ENCODE results near the gene KCTD20. TPM values are rescaled to one million over a fixed set of nuclear protein-coding genes. Genes with fewer than 3 reads are reported as not detected.

The KCTD20 gene
- total RNA-seq, 1 donor from 2014 or later, result 26.4 TPM

DNA sequence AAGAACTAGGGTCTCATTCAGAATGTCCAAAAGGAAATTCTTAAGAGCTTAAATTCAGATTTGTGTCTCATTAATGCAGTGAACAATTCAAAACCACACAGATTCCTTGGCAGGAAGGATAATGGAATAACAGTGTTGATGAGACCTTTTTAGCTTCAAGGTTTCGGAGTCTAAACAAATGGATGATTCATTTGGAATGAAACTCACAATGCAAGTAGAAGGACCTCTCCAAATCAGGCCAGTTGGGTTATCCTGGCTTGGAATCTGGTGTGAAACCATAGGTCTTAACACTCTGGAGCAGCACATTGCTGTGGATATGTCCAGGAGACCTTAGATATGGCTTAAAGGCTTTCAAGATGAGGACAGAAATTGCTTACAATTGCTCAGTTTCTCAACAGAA lies 44.9 kb downstream of the KCTD20 start:
- ATAC-seq, result no peak
- DNase-seq (ENCODE audit: missing footprints), result no peak

GRCh38 chr6:36488221-36488620 lies 45.4 kb downstream of the KCTD20 start:
- ATAC-seq, result peak; percentile 55
- intact Hi-C loops (cut with DNase I), result no loop called here

More for the DNA sequence above, 44.9 kb downstream of the KCTD20 start:
- intact Hi-C loops (cut with DNase I), result no loop called here

GRCh38 chr6:36489426-36489825 lies 46.6 kb downstream of the KCTD20 start:
- ATAC-seq (no peak), DNase-seq (ENCODE audit: missing footprints) (no peak)
- intact Hi-C loops (cut with DNase I), result no loop called here

More at GRCh38 chr6:36488221-36488620, 45.4 kb downstream of the KCTD20 start:
- no peak for DNase-seq (ENCODE audit: missing footprints)

DNA sequence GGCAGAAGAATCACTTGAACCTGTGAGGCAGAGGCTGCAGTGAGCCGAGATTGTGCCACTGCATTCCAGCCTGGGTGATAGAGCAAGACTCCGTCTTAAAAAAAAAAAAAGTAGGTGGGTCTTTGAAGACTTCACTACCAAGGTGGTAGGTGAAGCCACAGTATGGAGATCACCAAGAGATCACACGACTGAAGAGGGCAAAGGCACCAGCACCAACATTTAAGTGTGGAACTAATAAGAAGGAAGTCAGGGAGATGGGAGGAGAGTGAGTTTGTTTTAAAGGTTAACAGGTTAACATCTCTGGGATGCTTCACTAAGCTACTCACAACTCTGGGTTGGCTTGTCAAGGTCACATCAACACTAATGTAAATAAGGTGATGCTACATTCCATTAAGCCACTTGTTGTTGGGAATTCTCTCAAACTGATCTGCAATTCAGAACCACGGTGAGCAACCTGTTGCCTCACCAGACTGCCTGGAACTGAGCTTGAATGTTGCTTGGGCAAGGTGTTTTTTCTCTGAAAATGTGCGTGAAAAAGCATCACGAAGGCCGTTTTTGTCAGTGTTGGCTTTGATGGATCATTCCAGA lies 48.7 kb downstream of the KCTD20 start:
- no peak for ATAC-seq
- DNase-seq (ENCODE audit: missing footprints), result no peak
- intact Hi-C loops (cut with DNase I), result no loop called here

DNA sequence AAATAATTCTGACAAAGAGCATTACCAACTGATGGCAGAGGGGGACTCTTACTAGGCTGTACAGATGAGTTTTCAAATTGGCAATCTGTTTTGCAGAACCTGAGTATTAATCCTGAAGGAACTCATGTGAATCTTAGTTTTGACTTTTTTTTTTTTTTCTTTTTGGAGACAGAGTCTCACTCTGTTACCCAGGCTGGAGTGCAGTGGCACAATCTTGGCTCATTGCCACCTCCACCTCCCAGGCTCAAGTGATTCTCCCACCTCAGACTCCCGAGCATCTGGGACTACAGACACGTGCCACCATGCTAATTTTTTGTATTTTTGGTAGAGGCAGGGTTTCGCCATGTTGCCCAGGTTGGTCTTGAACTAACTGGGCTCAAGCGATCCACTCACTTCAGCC lies 49.3 kb downstream of the KCTD20 start:
- intact Hi-C loops (cut with DNase I), result no loop called here
- no peak for DNase-seq (ENCODE audit: missing footprints)
- ATAC-seq, result no peak

- no peak for DNase-seq (ENCODE audit: missing footprints)
- intact Hi-C loops (cut with DNase I), result no loop called here
- ATAC-seq, result no peak
These were observed 49.8 kb downstream of the KCTD20 start for GRCh38 chr6:36492621-36493020.

DNA sequence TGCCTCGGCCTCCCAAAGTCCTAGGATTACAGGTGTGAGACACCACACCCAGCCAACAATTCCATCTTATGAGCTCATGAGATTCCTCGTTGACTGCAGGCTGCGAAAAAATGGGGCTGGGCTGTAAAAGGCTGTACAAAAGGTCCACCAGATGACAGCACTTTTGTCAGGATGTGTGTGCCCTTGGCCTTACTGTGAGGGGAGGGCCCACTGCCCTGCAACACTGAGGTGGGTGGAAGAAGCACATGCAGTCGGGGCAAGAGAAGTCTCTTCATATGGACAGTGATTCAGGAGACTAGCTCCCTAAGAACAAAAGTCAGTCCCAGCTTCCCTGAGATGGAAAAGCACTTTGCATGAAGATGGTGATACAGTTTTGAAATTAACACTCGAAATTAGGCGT lies 50.5 kb downstream of the KCTD20 start:
- intact Hi-C loops (cut with DNase I), result no loop called here

GRCh38 chr6:36493859-36494258 lies 51.1 kb downstream of the KCTD20 start:
- no peak for ATAC-seq
- intact Hi-C loops (cut with DNase I), result no loop called here
- DNase-seq (ENCODE audit: missing footprints), result no peak

More for the DNA sequence above, 50.5 kb downstream of the KCTD20 start:
- ATAC-seq, result no peak
- DNase-seq (ENCODE audit: missing footprints), result no peak

- intact Hi-C loops (cut with DNase I), result no loop called here
- ATAC-seq, result no peak
- DNase-seq (ENCODE audit: missing footprints), result no peak
These were observed 52.3 kb downstream of the KCTD20 start for GRCh38 chr6:36495086-36495485.

DNA sequence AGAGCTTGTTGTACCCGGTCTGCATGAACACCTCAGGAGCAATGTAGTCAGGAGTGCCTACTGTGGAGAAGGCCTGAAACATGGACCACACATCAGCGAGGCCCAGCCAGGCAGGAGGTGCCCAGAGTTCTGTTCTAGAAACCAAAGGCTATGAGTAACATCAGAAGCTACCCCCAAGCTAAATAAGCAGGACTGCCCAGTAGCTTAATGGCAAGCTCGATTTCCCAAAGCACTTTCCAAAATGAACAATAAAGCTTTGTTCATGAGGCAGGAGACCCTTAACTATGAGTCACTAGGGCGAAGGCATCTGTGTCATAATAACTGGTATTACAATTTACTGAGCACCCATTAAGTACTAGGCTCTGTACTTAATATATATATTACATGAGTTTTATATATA lies 57.1 kb downstream of the KCTD20 start:
- ATAC-seq (no peak), DNase-seq (ENCODE audit: missing footprints) (no peak)
- intact Hi-C loops (cut with DNase I), result no loop called here

DNA sequence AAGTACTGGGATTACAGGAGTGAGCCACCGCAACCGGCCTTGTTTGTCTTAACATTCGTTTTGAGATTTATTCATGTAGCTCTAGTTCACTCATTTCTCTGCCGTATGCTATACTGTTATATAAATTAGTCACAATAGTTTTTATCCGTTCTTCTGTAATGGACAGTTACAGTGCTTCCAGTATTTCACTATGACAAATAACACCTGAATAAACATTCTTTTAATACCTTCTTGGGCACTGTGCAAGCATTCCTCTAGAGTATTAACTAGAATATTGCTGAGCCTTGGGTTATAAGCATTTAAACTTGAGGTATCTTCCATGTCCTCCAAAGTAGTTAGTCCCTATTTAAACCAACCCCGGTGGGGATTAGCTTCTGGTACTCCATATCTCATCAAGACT lies 58.9 kb downstream of the KCTD20 start:
- intact Hi-C loops (cut with DNase I), result no loop called here
- DNase-seq (ENCODE audit: missing footprints), result no peak
- ATAC-seq, result no peak

DNA sequence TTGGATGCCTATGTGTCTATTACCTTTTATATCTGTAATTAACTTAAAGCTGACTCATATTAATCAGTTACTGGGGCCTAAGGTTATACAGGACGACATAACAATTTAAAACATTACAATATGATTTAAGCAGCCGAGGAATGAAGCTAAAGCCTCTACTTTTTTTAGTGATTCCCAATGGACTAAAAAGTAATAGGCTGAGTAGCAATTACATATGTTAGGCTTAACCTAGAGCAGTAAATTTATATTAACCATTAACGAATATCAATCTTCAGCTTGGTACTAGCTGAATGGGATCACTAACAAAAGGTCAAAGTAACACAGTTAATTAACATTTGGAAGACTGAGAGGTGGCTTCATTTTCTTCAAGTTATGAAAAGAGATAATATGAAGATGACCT lies 61.4 kb downstream of the KCTD20 start:
- intact Hi-C loops (cut with DNase I), result no loop called here
- ATAC-seq (no peak), DNase-seq (ENCODE audit: missing footprints) (no peak)

- DNase-seq (ENCODE audit: missing footprints), result no peak
- intact Hi-C loops (cut with DNase I), result no loop called here
- no peak for ATAC-seq
These were observed 62.2 kb downstream of the KCTD20 start for GRCh38 chr6:36504982-36505381.

- no peak for DNase-seq (ENCODE audit: missing footprints)
- intact Hi-C loops (cut with DNase I), result no loop called here
- ATAC-seq, result no peak
These were observed 63.1 kb downstream of the KCTD20 start for GRCh38 chr6:36505744-36506534.

- ATAC-seq (no peak), DNase-seq (ENCODE audit: missing footprints) (no peak)
- intact Hi-C loops (cut with DNase I), result no loop called here
These were observed 63.8 kb downstream of the KCTD20 start for GRCh38 chr6:36506611-36507010.

DNA sequence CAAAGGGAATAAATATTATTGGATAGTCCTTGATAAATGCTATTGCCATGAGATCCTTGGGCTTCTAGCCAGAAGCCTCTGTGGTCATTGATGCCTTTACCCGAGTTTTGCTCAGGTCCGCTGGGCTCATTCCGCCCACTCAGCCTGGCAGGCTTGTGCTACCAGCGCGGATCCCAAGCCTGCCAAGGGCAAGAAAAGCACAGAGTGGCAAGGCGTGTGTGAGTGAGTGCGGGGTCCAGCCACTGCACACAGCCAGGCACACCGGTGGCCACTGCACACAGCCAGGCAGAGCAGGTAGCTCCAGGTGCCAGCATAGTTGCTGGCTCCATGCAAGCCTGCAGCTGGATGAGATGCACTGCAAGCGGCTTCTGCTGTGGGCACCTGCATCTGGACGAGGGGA lies 65.7 kb downstream of the KCTD20 start:
- intact Hi-C loops (cut with DNase I), result no loop called here
- ATAC-seq (no peak), DNase-seq (ENCODE audit: missing footprints) (no peak)

DNA sequence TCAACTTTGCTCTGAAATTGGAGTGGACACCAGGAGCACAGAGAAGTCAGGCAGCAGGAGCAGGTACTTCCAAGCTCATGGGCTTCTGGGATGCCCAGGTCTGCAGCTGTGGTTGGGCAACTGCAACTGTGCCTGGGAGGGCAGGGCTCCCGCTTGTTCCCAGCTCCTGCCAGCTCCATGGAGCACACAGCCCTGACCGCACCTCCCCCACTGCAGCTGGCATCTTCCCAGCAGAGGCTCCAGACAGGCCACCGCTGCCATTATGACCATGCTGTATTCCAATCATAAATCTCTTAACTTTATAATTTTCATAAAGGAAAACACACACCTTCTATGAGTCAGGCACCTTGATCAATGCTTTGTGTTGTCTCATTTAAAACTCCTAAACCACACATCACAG lies 67.6 kb downstream of the KCTD20 start:
- intact Hi-C loops (cut with DNase I), result no loop called here
- DNase-seq (ENCODE audit: missing footprints) (no peak), ATAC-seq (no peak)

- DNase-seq (ENCODE audit: missing footprints) (no peak), ATAC-seq (no peak)
- intact Hi-C loops (cut with DNase I), result no loop called here
These were observed 72.0 kb downstream of the KCTD20 start for GRCh38 chr6:36514554-36515456.

- ATAC-seq (no peak), DNase-seq (ENCODE audit: missing footprints) (no peak)
- intact Hi-C loops (cut with DNase I), result no loop called here
These were observed 73.0 kb downstream of the KCTD20 start for GRCh38 chr6:36515844-36516243.

DNA sequence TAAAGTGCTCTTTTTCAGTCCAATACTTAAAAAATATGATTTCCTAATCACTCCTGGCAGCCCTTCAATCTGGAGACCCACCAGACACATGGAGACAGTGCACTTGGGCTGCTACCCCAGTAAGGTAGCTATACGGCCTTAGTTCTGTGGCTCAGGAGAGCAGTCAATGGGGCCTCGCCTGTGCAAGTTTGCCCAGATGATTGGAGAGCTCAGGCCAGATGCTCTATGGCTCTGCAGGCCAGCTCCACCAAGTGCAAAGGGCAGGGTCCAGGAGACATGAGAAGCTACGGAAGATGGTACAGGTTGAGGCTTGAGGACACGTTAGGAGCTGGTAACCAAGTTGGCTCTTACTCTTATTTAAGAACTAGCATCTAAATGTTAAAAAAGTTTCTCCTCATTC lies 73.8 kb downstream of the KCTD20 start:
- DNase-seq (ENCODE audit: missing footprints) (no peak), ATAC-seq (peak; percentile 26)

More for the DNA sequence above, 73.8 kb downstream of the KCTD20 start:
- intact Hi-C loops (cut with DNase I), result no loop called here
